Measurements from ENCODE around the gene GCN1. TPM values are rescaled to one million over a fixed set of nuclear protein-coding genes. Genes with fewer than 3 reads are reported as not detected.

GCN1 gene
- total and polyA plus RNA-seq, 2 donors (not counting 3 experiments of a cell fraction or from before 2014, with no cell fraction given), result 30.1 to 101 TPM

DNA sequence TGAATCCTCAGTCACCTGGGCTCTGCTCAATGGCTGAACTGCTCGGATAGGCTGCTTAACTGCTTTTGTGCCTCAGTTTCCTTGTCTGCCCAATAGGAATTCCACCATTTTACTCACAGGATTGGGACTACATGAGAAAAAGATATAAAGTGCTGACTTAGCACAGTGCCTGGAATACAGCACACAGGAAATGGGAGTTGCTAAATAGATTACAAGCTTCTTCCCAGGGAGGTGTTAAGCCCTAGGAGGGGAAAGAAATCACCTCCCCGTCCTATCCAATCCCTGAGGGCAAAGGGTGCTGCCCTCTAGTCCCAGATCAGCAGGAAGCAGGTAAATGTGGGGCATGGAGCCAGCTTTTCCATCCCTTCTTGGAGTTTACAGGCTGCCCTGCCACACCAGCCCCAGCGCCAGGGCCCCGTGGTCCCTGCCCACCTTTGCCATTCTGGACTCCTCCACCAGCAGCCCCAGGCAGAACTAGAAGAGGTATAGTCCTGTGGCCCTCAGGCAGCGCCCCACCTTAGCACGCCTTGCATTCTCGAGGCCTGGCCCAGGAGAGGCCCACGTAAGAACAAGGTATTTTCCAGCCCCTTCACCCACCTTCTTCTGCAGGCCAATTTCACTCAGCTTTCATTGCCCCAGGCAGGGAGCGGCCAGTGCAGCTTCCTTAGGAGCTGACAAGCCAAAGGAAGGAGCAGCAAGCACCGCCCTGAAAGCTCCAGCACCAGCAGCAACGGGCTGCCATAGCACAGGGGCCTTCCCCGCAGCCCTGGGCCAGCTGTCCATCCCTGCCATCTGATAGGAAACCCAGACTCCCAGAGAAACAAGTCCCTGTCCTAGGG, 35.2 kb upstream of the GCN1 start:
- no TSS peak for BruUV-seq (replicated peaks)
- Histone ChIP-seq H3K9me1 (replicated peaks; ENCODE audit: control insufficient read depth, extremely low read depth, insufficient read depth, low read length) (no peaks in the 10 kb centered on the region), H2AFZ (ENCODE audit: low read depth, low read length) (no peak overlapping the region), H4K20me1 (replicated peaks; ENCODE audit: control insufficient read depth, extremely low read depth, insufficient read depth, low read length) (no peaks in the 10 kb centered on the region), H3K27me3 (ENCODE audit: control insufficient read depth in 2 of 2, insufficient read depth in 2 of 2, low read length in 2 of 2) (no peaks in the 10 kb centered on the region), H3K4me2 (ENCODE audit: insufficient read depth, low read length) (peak overlapping the region; percentile 53), H3K4me3 (replicated peaks in 1 of 3; ENCODE audit: insufficient read depth in 1 of 3, low read depth in 1 of 3, low read length in 3 of 3) (no peak overlapping the region), H3K9me3 (replicated peaks; ENCODE audit: control insufficient read depth, insufficient read depth, low read length) (no peaks in the 10 kb centered on the region), H3K36me3 (ENCODE audit: control insufficient read depth in 2 of 2, extremely low read depth in 1 of 2, insufficient read depth in 2 of 2, low read length in 2 of 2) (peaks cover 0 to 12% of the 10 kb centered on the region in 2 experiments), H3K9ac (replicated peaks; ENCODE audit: extremely low read depth, insufficient read depth, low read length) (peak overlapping the region; percentile 81), H3K4me1 (ENCODE audit: control insufficient read depth, extremely low read depth, insufficient read depth, low read length) (peaks cover 85% of the 10 kb centered on the region), H3K27ac (ENCODE audit: insufficient read depth, low read depth, low read length) (peak overlapping the region; percentile 100), H3K79me2 (ENCODE audit: control insufficient read depth, insufficient read depth, low read length) (peaks cover 83% of the 10 kb centered on the region)
- dilution Hi-C loops (cut with MboI; ENCODE audit: extremely low pct_ligation_motif_present, low sequenced_read_pairs), result no loop called here
- intact Hi-C loops (cut with micrococcal nuclease), result no loop called here
- FAIRE-seq (peak; percentile 8), DNase-seq (ENCODE audit: low read depth, low spot score) (no peak)
- ChIA-PET POLR2A (interaction anchor here (0.7 to 8.6 kb wide), 9 partner anchors 9 to 62 kb away, joined by 3 to 211 read pairs (median 36); partner anchors contain the start of genes PXN, RNU4-1, RNU4-2 and RPLP0), CTCF (interaction anchor here (1.1 to 10.7 kb wide), 5 partner anchors 9 to 72 kb away, joined by 3 to 1402 read pairs (median 15); partner anchors contain the start of genes PXN, RNU4-1, RNU4-2 and RPLP0)
- TF ChIP-seq FOS (IDR thresholded peaks at IDR 0.05; ENCODE audit: borderline replicate concordance, insufficient read depth, low read length), result no peak
- no peak for TF ChIP-seq GATA2 (IDR thresholded peaks at IDR 0.05; ENCODE audit: insufficient read depth, insufficient read length, low read depth, low read length)
- TF ChIP-seq EZH2 (IDR thresholded peaks at IDR 0.05; ENCODE audit: borderline replicate concordance, low read depth, low read length, severe bottlenecking), result no peak
- TF ChIP-seq POLR2A (IDR thresholded peaks at IDR 0.05; ENCODE audit: low read depth, low read length), result no peak
- no peak for TF ChIP-seq CTCF (IDR thresholded peaks at IDR 0.05; ENCODE audit: extremely low read depth in 1 of 2, insufficient read depth in 1 of 2, low read depth in 1 of 2, low read length in 2 of 2)
- no peak for TF ChIP-seq JUN (IDR thresholded peaks at IDR 0.05; ENCODE audit: borderline replicate concordance, insufficient read depth, insufficient read length, low read depth)
- no peak for TF ChIP-seq MAX (IDR thresholded peaks at IDR 0.05; ENCODE audit: insufficient read depth, insufficient read length)
- no peak for TF ChIP-seq POLR2AphosphoS5 (IDR thresholded peaks at IDR 0.05; ENCODE audit: insufficient read depth, low read depth, low read length)
- no peak for TF ChIP-seq MYC (IDR thresholded peaks at IDR 0.05; ENCODE audit: low read depth, low read length)

Data from endothelial cell of umbilical vein (primary cell).